ENCODE measurements around the gene GRIN2B.

GRIN2B gene

DNA sequence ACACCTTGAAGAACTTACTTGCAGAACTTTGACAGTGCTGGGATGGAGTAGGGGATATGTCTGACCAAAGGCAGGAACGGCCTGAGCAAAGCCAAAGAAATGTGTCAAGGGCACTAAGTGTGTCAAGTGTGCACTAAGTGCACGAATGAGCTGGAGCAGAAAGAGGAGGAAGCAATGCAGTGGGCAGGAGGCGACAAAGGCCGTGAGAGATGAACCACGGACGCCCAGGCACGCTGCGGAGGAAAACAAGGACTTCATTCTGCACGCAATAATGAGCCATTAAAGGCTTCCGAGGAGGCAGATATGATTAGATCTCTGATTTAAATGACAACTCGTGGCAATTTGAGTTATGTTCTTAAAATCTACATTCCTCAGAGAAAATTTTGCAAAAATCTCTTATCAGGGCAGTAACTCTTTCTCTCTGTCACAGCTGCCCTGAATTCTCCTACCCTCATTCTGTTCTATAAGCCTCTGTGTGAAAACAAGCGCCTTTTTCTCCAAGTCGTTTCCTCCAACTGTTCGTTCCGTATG, 25.3 kb downstream of the GRIN2B start:
- no peak for FAIRE-seq

DNA sequence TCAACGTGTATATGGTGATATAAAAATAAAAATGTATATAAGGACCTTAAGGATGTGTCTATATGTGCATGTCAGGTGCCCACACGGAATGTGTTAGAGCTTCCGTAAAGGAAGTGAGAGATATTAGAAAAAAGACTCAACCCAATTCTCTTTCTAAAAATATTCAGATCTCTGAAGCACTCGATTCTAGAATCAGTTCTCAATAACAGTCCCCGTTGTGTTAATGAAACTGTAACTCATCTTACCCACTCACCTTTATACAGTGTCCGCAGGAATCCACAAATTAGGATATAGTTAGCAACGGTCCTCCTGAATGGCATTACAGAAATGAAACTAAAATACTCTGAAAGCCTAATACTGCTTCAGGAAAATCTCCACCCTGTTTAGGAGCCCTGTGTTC, 29.3 kb downstream of the GRIN2B start:
- FAIRE-seq: no peak

DNA sequence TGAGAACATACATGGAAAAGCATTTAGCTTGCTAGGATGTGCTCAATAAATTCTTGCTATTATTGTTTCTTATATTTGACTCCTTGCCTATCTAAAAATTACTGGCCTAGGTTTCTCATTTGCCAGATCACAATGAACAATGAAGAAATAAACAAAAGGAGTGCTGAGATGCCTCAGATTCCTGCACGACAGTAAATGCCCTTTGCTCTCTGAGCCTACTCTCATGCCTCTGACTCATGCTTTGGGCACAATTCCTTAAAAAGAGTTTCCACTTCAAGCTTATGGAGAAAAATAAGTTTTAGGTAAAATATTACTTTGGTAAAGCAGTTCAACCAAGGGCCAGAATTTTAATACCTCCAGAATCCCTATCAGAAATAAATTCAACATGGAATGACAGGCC, 30.9 kb downstream of the GRIN2B start:
- FAIRE-seq: no peak

DNA sequence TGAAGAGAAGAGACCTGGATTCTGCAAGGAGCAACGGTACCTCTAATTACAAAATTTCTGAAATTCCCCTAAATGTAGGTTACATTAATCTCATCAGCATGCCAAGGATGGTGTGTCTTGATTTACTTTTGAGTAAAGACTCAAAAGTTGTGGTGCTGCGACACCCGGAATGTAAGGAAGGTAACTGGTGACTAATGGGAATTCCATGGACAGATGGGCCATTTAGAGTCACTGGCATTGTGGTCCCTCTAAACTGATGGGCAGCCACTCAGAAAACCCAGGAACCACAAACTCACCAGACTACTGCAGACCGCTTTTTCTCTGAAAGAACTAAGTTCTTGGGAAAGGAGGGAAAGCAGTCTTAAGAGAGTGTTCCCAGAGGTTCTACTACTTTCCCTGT, 32.8 kb downstream of the GRIN2B start:
- no peak for FAIRE-seq

DNA sequence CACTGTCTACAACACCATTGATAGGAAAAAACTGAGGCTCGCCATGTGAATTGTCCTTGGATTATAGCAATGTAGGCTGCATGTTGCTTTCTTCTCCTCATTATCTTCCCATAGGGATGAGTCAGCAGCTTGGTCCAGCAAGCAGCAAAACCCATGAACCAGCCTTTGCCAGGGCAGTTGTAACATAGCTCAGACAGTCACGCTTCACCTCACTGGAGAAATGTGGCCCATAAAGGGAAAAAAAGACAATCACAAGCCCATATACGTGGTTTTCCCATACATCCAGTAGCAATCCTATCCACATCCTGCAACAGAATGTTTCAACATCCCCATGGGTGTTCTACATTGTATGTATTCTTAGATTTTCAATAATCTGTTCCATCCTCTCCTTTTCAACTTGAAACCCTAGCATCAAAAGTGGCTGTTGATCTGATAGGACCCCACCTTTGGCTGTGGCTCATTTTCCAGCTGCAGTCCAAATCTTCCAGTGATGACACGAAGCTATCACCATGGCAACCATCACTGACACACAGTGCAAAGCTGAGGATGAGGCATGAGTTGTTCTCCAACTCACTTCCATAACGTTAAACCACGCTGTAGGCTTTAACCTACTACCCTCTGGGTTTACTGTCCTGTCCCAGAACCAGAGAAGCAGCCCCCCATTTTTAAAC, 34.0 kb downstream of the GRIN2B start:
- no peak for FAIRE-seq

DNA sequence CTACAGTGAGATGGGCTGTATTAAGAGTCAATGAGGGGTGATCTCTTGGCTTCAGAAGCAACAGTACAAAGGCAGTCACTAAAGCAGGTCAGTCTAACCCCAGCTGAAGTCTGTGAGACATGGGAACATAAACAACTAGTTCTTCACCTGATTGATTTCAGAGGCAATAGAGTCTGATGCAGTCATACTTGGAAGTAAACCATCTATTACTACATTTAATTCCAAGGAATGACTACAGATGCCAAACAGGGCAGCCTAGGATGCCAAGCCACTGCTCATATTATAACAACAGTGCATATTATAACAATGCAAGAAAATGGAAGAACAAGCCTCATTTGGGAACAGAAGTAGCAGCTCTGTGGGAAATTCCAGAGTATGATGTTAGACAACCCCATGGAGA, 35.8 kb downstream of the GRIN2B start:
- no peak for FAIRE-seq

DNA sequence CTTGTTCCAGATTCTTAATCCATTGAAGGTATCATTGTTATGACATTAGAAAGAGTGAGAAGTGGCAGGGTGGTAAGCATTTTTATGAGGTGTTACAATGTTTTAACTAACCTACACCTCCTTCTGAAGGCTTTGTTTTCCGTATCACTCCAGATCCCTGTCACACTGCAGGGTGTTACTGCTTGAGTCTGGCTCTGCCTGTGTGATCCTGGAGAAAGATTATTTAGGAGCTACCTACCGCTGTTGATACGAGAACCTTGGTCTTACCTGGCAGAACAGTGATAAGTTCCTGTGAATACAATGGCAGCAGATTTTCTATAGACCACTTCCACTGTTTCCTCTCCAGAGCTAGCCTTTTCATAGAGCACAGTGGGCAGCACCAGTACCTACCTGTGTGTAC, 36.2 kb downstream of the GRIN2B start:
- FAIRE-seq: no peak

DNA sequence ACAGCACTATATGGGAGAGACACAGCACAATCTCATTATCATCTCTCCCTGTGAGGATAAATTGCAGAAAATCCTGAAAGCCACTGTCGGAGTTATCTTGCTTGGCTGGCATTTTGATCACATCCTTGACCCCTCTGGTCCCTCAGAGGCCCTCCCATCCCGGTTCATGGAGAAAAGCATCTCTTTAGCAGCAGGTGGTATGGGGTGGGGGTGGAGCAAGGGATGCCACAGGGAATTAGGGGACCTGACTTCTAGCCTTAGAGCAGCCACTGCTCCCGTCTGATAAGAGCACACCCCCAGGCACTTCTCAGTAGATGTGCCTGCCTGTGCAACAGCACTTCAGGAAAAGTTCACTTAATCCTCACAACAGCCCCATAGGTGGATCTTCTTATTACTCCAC, 38.6 kb downstream of the GRIN2B start:
- FAIRE-seq: no peak

DNA sequence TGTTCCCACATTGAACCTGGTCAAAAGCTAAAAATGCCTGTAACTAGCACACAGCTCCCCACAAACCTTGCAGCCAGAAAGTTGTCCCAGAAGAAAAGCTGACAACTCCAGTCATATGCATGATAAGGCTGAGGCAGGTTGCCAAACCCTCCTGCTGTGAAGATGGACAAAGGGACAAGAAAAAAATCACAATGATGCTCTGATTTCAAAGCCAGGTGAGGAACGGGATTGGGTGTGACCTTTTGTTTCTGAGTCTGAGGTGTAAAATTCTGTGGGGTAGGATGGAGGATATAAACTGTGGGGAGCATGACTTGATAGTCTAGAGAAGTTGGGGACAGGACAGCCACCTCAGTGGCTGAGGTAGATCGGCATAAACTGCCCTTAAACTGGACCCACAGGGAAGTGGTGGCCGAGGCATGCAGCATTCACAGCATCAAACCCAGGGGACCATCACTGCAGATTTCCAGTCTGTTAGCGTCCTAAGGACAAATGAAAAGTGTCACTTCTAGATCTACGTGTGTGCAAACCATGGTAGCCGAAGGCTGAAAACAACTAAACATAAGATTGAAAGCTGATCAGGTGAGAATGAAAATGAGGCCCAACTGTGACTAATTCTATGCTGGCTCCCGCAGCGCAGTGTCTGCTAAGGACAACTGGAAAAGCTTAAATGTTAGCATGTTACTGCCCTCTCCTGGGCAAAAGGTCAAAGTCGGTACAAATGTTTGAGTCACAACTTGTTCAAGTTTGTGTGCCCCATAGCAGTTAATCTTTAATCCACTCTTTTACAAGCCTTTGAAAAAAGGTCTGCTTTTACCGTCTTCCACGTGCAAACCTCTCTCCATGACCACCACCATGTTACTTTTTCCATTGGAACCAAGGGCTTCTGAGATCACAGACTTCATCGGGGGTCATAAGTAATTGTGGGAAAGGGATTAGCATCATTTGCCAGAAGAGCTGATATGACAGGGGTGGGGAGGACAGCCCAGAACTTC, 39.8 kb downstream of the GRIN2B start:
- no peak for FAIRE-seq

DNA sequence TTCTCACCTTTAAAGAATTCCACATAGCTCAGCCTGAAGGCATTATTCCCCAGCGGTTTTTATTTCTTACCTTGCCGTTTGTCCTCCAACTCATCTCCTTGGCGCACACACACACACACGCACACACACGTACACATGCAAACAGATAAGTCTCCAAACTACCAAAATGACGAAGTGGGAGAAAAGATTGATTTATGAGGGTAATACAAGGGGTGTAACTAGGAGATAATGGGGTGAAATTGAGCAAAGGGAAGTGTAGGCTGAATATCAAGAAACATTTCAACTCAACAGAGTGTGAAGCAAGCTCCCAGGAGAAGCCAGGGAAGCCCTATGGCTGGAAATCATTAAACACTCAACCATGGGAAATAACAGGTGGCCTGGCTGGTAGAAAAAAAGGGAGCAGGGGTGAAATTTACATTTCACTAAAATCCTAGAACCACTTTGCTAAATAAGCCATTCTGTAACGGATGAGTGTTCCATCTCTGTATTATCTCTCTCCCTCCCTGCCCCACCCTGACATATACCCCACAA, 41.0 kb downstream of the GRIN2B start:
- no peak for FAIRE-seq

DNA sequence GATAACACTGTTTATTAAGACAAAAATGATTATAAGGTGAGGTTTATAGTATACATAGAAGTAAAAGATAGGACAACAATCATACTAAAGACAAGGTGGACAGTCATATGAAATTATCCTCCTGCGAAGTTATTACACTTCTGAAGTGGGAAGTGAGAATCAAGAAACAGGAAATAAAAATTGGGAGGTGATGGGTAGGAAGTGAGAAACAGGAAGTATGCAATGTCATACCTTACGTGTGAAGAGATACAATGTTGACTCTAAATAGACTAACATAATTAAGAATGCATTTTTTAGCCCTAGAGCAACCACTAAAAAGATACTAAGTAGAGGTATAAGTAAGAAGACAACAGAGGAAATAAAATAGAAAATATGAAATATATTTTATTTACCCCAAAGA, 43.7 kb downstream of the GRIN2B start:
- no peak for FAIRE-seq

DNA sequence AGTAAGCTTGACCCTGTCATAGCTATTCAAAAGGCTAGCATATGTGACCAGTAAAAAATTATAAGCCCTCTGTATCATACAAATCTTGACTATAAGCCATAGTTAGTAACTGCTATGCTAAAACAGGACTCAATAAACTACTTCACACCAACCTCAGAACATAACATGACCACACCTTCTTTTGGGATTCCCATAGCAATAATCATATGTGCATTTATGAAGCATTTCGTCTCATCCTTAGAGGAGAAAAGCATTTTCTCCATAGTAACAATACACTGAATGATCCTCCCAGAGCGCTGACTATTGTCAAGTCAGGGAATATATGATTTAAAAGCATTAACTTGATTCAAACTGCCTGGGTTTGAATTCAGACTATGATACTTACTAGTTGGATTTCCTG, 46.2 kb downstream of the GRIN2B start:
- FAIRE-seq: no peak

All from islet of Langerhans (tissue), 1 donor.